Right lobe of liver (tissue), 6 donors: ENCODE measurements around the gene ATP2B3. TPM values are rescaled to one million over a fixed set of nuclear protein-coding genes. Genes with fewer than 3 reads are reported as not detected.
A peak's percentile ranks its signal among the peaks of the same experiment; 100 is the strongest.

ENCODE experiments used
- ATAC-seq, 4 donors: fragments of 200-7000 bp; cut with Tn5 transposase; one replicate each; pipeline ENCODE4 v1.9.1; 2020; ENCODE audit warnings: mild to moderate bottlenecking in 4 of 4, moderate library complexity in 4 of 4
- DNase-seq, 3 donors: peaks; one replicate each; pipeline ENCODE4 v3.0.0-alpha.2; 2020
- H3K27ac ChIP-seq, 3 donors: fragments of 200-600 bp; one replicate each; pipeline ENCODE4 v1.8.0; 2022
- H3K27me3 ChIP-seq, 2 donors: fragments of 200-600 bp; one replicate each; pipeline ENCODE4 v1.8.0; 2022
- H3K36me3 ChIP-seq, 4 donors: fragments of 200-600 bp; sonication (generic) in 1 of 4; one replicate each; pipeline versions ENCODE4 v1.5.1 to v1.8.0; 2017 to 2022; ENCODE audit warnings: control low read depth in 1 of 4
- H3K4me1 ChIP-seq, 4 donors: fragments of 200-600 bp; sonication (generic) in 1 of 4; one replicate each; pipeline versions ENCODE4 v1.5.1 to v1.8.0; 2017 to 2022; ENCODE audit warnings: control low read depth in 1 of 4
- H3K4me3 ChIP-seq, 3 donors: fragments of 200-600 bp; one replicate each; pipeline ENCODE4 v1.8.0; 2022
- H3K9me3 ChIP-seq, 4 donors: fragments of 200-600 bp; sonication (generic) in 1 of 4; one replicate each; pipeline versions ENCODE4 v1.5.1 to v1.8.0; 2017 to 2022; ENCODE audit warnings: control low read depth in 1 of 4
- CTCF ChIP-seq, 4 donors: fragments of 200-600 bp in 3 of 4; fragments of 450-650 bp in 1 of 4; IDR thresholded peaks; one replicate each; pipeline versions ENCODE4 v1.5.1 to v1.8.0; 2016 to 2022; ENCODE audit warnings: antibody characterized with exemption in 4 of 4, mild to moderate bottlenecking in 2 of 4
- POLR2A ChIP-seq: fragments of 450-650 bp; IDR thresholded peaks from one replicate; pipeline ENCODE4 v1.6.1; 2017; ENCODE audit warnings: antibody characterized with exemption, mild to moderate bottlenecking
- WGBS: methylation state at CpG from one replicate; pipeline ENCODE4 v1.1.6; 2018; ENCODE audit warnings: low coverage, low lambda C conversion rate; ENCODE audit not compliant: insufficient coverage; ENCODE audit errors: missing lambda C conversion rate; 5-methylcytosine and 5-hydroxymethylcytosine counted together
- intact Hi-C, 2 donors: fragments of 100-400 bp; cut with DNase I; formaldehyde crosslinking; loops; one replicate each; pipeline versions ENCODE4 v1.11.2 to v1.14.1; 2022
- total RNA-seq, 6 experiments: library from RNA; depleted of rRNA in 2 of 6; stranded (reverse); fragments of >200 nt in 2 of 6; fragmentation: NEBNext Ultra II Directional in 3 of 6; extraction: Animal tissue kit (Norgen Biotek cat#: 25700) in 3 of 6; gene quantifications; one replicate each; pipeline versions ENCODE4 v1.1.0 to v1.2.4, GENCODE V29; 2016 to 2023
- donor health status: DM: no; HTN: yes; CAD: no.
- donor health status: DM: no; HTN: no; CAD: no.
- donor health status: DM: no; HTN: no; CAD: no.
- donor health status: DM: no; HTN: yes; CAD: no.
- donor health status: DM: no; HTN: yes; CAD: no.

ATP2B3 gene
- total RNA-seq, 6 experiments from 2014 or later: 0.07 TPM; not detected in 5

GRCh38 chrX:153588782-153589446 is 71.5 kb downstream of the ATP2B3 start:
- H3K4me1 ChIP-seq: no peaks in the 10 kb centered on the region
- intact Hi-C loops: no loop called here
- no peaks in the 10 kb centered on the region for H3K27me3 ChIP-seq
- H3K36me3 ChIP-seq: peaks cover 0 to 6% (median under 1%) of the 10 kb centered on the region in 4 donors
- no peak for ATAC-seq
- no peak overlapping the region for H3K4me3 ChIP-seq
- TF ChIP-seq POLR2A: no peak
- TF ChIP-seq CTCF (IDR thresholded peaks at IDR 0.05): no peak
- no peaks in the 10 kb centered on the region for H3K9me3 ChIP-seq
- DNase-seq: no peak
- no peak overlapping the region for H3K27ac ChIP-seq
- WGBS: no CpG with 5 or more reads among the region's 29 CpGs

- Histone ChIP-seq H3K27ac (no peak overlapping the region), H3K4me3 (no peak overlapping the region), H3K36me3 (peaks cover 0 to 6% (median under 1%) of the 10 kb centered on the region in 4 donors), H3K27me3 (no peaks in the 10 kb centered on the region), H3K4me1 (no peaks in the 10 kb centered on the region), H3K9me3 (no peaks in the 10 kb centered on the region)
- TF ChIP-seq CTCF (IDR thresholded peaks at IDR 0.05) (no peak), POLR2A (no peak)
- intact Hi-C loops: no loop called here
- ATAC-seq (no peak), DNase-seq (no peak)
- WGBS: 83% methylated on average over 1 of the region's 26 CpGs
Measured at GRCh38 chrX:153590961-153591956, 73.8 kb downstream of the ATP2B3 start.

GRCh38 chrX:153592091-153592833 is 74.8 kb downstream of the ATP2B3 start:
- ATAC-seq: no peak
- 89% methylated on average over 14 of the region's 30 CpGs for WGBS
- peaks cover 0 to 6% (median under 1%) of the 10 kb centered on the region in 4 donors for H3K36me3 ChIP-seq

More at GRCh38 chrX:153592091-153592833, 74.8 kb downstream of the ATP2B3 start:
- H3K4me3 ChIP-seq: no peak overlapping the region
- no peaks in the 10 kb centered on the region for H3K9me3 ChIP-seq
- intact Hi-C loops: no loop called here
- H3K4me1 ChIP-seq: no peaks in the 10 kb centered on the region
- no peaks in the 10 kb centered on the region for H3K27me3 ChIP-seq
- peak in 1 of 3 donors; percentile 51 for DNase-seq
- no peak overlapping the region for H3K27ac ChIP-seq
- no peak for TF ChIP-seq POLR2A
- TF ChIP-seq CTCF (IDR thresholded peaks at IDR 0.05): no peak
